Middle frontal gyrus (tissue), 1 donor: ENCODE measurements around the gene ISG20L2.

Source experiments
- DNase-seq: peaks from one replicate; pipeline ENCODE4 v3.0.0-alpha.2; 2015; ENCODE audit warnings: low spot score; ENCODE audit errors: extremely low spot score

The ISG20L2 gene

GRCh38 chr1:156707417-156708217 is 20.9 kb downstream of the ISG20L2 start:
- DNase-seq, result no peak

- no peak for DNase-seq
These were observed 21.7 kb downstream of the ISG20L2 start for GRCh38 chr1:156706657-156707416.

GRCh38 chr1:156705918-156706656 is 22.5 kb downstream of the ISG20L2 start:
- DNase-seq, result no peak

DNA sequence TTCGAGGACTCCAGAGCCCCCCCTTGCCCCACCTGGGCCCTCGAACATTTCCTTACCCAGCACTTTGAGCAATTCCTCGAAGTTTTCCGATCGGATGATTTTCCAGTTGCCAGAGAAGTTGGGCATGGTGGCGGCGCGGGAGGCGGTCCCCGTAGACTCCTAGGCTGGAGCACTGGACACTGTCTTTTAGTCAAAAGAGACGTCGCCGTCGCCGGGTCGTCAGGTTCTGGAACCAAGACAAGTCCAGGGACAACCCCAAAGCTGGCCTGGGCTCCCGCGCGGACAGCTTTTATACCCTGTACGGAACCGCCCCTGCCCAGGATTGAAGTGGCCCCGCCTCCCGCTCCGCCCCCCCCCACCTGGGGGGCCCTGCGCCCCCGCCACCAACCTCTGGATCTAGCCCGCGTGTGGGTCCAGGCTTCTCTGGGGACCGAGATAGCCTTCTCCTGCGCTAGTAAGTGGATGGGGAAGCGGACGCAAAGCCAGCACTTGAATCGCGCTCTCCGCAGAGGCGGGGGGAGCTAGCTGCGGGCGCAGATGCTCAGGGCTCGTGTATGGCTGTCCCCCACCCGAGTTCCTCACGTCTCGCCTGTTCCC is 23.1 kb downstream of the ISG20L2 start, which contains the start of gene CRABP2:
Gene CRABP2 (minus strand): TSS at position 263 of the 597 bp plus-strand sequence. CDS start 137 bp downstream, at position 126.
- DNase-seq, result no peak

DNA sequence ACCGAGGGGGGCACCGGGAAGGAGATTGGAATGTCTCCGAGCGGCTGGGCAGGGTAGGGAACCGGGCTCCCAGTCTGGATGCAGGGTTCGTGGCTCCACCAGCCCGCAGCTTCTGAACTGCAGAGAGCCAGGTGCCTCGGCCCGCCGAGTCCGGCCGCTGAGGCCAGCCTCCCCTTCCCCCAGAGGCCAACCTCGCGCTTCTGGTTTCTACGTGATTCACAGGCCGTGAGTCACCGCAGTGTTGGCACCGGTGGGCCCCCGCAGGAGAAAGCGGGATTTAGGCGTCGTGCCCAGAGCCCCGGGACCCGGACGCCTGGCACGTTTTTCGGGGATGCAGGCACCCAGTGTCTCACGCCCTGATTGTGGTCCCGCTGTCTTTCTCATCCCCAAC is 23.6 kb downstream of the ISG20L2 start:
- no peak for DNase-seq

GRCh38 chr1:156704166-156704711 is 24.3 kb downstream of the ISG20L2 start:
- no peak for DNase-seq

GRCh38 chr1:156703741-156704140 is 24.8 kb downstream of the ISG20L2 start:
- DNase-seq, result no peak

DNA sequence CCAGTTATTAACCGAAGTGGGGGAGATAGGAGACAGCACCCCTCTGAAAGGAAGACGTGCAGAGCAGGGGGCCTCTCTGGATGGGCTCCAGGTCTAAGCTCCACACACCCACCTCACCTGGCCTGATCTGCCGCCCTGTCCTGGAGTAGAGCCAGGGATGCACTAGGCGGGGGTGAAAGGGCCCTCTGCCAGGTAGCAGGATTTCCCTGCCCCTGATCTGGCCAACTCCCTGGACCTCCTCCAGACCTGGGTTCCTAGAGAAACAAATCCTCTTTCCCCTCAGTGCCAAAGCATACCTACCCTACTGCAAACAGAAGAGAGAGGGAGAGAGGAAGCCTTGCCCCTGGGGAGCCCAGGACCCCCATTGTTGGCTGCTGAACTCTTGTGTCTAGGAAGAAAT is 25.2 kb downstream of the ISG20L2 start:
- no peak for DNase-seq

- no peak for DNase-seq
These were observed 27.6 kb downstream of the ISG20L2 start for GRCh38 chr1:156700736-156701531.

- no peak for DNase-seq
These were observed 29.6 kb downstream of the ISG20L2 start for GRCh38 chr1:156698995-156699394.

DNA sequence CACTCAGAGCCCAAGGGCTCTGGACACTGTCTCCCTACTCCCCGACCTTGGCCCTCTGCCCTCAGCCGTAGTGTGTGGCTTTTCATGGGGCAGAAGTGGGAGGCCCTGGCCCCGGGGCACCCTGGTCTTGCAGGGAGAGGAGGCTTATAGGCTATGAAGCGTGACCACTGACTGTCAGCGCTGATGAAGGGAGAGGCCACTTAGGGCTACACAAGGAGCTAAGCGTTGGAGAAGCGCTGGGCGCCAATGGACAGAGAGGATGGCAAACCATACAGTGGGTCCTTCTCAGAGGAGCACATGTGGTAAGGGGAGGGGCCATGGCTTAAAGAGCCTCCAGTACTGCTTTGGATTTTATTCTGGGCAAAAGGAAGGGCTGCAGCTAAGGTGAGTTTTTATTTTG is 31.1 kb downstream of the ISG20L2 start:
- no peak for DNase-seq

- DNase-seq, result no peak
These were observed 31.8 kb downstream of the ISG20L2 start for GRCh38 chr1:156696755-156697154.

GRCh38 chr1:156694690-156694962 is 33.9 kb downstream of the ISG20L2 start:
- DNase-seq, result no peak

DNA sequence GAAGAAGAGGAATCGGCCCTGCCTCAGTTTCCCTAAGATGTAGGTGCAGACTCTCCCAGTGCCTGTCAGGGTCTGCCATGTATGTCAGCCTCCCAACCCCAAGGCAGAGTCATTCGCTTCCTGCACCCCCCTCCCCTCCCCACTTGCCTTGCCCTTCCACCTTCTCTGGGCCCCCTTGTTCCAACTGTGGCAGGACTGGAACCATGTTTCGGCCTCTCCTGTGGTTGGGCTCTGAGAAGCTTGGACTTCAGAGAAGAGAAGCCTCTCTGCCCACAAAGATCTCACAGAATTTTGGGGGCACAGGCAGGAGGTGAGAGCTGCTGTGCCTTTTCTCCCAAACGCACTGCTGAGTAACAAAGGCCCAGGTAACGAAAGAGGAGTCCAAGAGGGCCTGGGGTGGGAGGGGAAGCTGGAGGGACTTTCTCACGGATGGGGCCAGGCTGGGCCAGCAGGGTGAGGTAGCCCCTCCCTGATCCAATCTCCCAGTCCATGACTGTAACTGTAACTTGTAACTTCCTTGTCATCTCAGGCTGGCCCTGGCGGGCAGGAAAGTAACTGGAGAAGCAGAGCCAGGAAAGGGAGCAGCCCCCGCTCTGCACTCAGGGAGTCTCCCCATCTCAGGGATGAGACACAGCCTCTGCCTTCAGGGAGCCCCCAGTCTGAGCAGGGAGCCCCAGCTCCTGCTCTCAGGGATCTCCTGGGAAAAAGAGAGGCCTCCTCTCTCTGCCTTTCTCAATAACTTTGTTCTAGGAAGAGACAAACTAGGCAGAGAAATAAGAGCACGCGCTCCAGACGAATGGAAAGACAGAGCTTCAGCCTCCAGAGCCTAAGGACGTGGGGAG is 34.5 kb downstream of the ISG20L2 start:
- no peak for DNase-seq

- no peak for DNase-seq
These were observed 35.4 kb downstream of the ISG20L2 start for GRCh38 chr1:156692925-156693847.

- no peak for DNase-seq
These were observed 36.1 kb downstream of the ISG20L2 start for GRCh38 chr1:156692441-156692924.

DNA sequence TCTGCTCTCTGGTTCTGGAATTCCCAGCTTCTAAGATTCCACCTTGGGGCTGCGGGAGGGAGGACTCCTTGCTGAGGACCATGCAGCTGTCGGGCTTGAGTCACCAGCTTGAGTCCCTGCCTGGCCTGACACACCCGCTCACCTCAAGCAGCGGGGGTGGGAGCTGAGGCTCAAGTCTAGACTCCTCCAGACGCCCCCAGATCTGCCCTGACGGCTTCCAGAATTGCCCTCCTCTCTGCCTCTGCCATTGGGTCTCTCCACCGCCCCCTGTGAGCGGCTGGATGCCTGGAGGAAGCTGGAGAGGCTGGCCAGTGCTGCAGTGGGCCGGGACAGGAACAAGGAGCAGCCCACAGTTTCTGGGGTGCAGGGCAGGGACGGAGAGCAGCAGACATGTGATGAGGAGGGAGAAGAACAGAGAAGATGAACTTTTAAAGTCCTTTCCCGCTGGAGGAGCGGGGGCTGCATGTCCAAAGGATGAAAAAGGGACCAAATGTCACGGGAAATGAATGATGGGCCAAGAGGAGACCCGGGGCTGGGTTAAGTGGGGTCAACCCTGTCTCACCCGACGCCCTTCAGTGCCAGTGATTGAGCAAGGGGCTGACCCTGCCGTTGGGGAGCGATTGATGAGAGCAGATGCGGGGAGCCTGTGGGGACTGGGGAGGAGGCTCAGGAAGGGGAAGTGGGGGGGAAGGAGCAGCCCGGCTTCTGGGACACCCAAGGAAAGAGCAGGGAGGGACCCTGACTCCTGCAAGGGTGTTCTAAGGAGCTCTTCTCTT is 36.7 kb downstream of the ISG20L2 start:
- no peak for DNase-seq

- no peak for DNase-seq
These were observed 37.4 kb downstream of the ISG20L2 start for GRCh38 chr1:156691191-156691590.
